SK-N-SH (cell line): ENCODE measurements around the gene TGFBR3. TPM values are rescaled to one million over a fixed set of nuclear protein-coding genes. Genes with fewer than 3 reads are reported as not detected.

Source experiments
- CTCF ChIA-PET: fragments of 300-600, 350-600 bp; formaldehyde crosslinking; extraction: SDS; loops from one replicate; lab custom pipeline; 2021; lab: Yijun Ruan, JAX
- POLR2A ChIA-PET: fragments of 350-600 bp; sonication (Branson Sonifier 250); formaldehyde crosslinking; extraction: SDS; loops from one replicate; lab custom pipeline; 2020; ENCODE audit warnings: antibody characterized with exemption, inconsistent platforms; lab: Yijun Ruan, JAX
- DNase-seq: peaks from one replicate; pipeline ENCODE4 v3.0.0; 2012
- H2AFZ ChIP-seq: fragments of 200-600 bp; sonication (generic); 2 replicates; pipeline ENCODE4 v1.8.1; 2016; ENCODE audit warnings: antibody characterized with exemption, mild to moderate bottlenecking, low read depth
- H3F3A ChIP-seq: fragments of 200-600 bp; sonication (generic); replicated peaks from 2 replicates; pipeline ENCODE3; 2016; ENCODE audit warnings: antibody characterized with exemption, mild to moderate bottlenecking; ENCODE audit not compliant: insufficient read depth
- H3K27ac ChIP-seq, 2 experiments: fragments of 200-500 bp in 1 of 2; fragments of 200-600 bp in 1 of 2; sonication (Bioruptor generic) in 1 of 2; sonication (generic), shearing (Covaris generic) in 1 of 2; 2 replicates each; pipeline versions ENCODE4 v1.5.1 to v1.6.1; 2014 to 2016; ENCODE audit warnings: low read depth in 2 of 2, inconsistent platforms in 1 of 2, low read length in 1 of 2, mild to moderate bottlenecking in 1 of 2, mixed read lengths in 1 of 2
- H3K27me3 ChIP-seq: fragments of 200-600 bp; sonication (generic), shearing (Covaris generic); 2 replicates; pipeline ENCODE4 v1.6.1; 2016; ENCODE audit warnings: mixed run types; ENCODE audit not compliant: insufficient read depth
- H3K36me3 ChIP-seq, 2 experiments: fragments of 200-500 bp in 1 of 2; fragments of 200-600 bp in 1 of 2; sonication (Bioruptor generic) in 1 of 2; sonication (generic) in 1 of 2; replicated peaks in 1 of 2; 2 replicates each; pipeline versions ENCODE3 to v1.5.1; 2014 to 2016; ENCODE audit warnings: low read length in 1 of 2, mild to moderate bottlenecking in 1 of 2; ENCODE audit not compliant: insufficient read depth in 2 of 2, control insufficient read depth in 1 of 2
- H3K4me1 ChIP-seq, 2 experiments: fragments of 200-500 bp in 1 of 2; fragments of 200-600 bp in 1 of 2; sonication (Bioruptor generic) in 1 of 2; sonication (generic), shearing (Covaris generic) in 1 of 2; 2 replicates each; pipeline versions ENCODE4 v1.5.1 to v1.6.1; 2014 to 2016; ENCODE audit warnings: low read depth in 1 of 2, low read length in 1 of 2, mixed run types in 1 of 2; ENCODE audit not compliant: insufficient read depth in 2 of 2, control insufficient read depth in 1 of 2
- H3K4me2 ChIP-seq: fragments of 200-600 bp; sonication (generic), shearing (Covaris generic); 2 replicates; pipeline ENCODE4 v1.6.1; 2017; ENCODE audit warnings: mixed run types
- H3K4me3 ChIP-seq, 2 experiments: fragments of 200-500 bp in 1 of 2; fragments of 200-600 bp in 1 of 2; sonication (Bioruptor generic) in 1 of 2; sonication (generic), shearing (Covaris generic) in 1 of 2; 2 replicates each; pipeline versions ENCODE4 v1.5.1 to v1.8.1; 2014 to 2016; ENCODE audit warnings: low read depth in 2 of 2, inconsistent platforms in 1 of 2, low read length in 1 of 2, mild to moderate bottlenecking in 1 of 2, mixed read lengths in 1 of 2, moderate library complexity in 1 of 2
- H3K79me2 ChIP-seq: fragments of 200-600 bp; sonication (generic); 2 replicates; pipeline ENCODE4 v1.8.1; 2017; ENCODE audit warnings: mild to moderate bottlenecking; ENCODE audit not compliant: insufficient read depth
- H3K9ac ChIP-seq: fragments of 200-600 bp; sonication (generic); 2 replicates; pipeline ENCODE4 v1.6.1; 2017; ENCODE audit warnings: mixed run types
- H3K9me2 ChIP-seq: fragments of 200-600 bp; sonication (generic); 2 replicates; pipeline ENCODE4 v1.6.1; 2017; ENCODE audit warnings: mixed run types
- H3K9me3 ChIP-seq: fragments of 200-600 bp; sonication (generic); 2 replicates; pipeline ENCODE4 v1.6.1; 2017; ENCODE audit warnings: mixed run types, mild to moderate bottlenecking, moderate library complexity
- H4K20me1 ChIP-seq: fragments of 200-600 bp; sonication (generic); 2 replicates; pipeline ENCODE4 v1.6.1; 2017; ENCODE audit warnings: mild to moderate bottlenecking, mixed run types; ENCODE audit not compliant: insufficient read depth
- EP300 ChIP-seq, 2 experiments: IDR thresholded peaks; 2 replicates each; pipeline versions ENCODE4 v1.4.0 to v1.6.1; 2012; ENCODE audit warnings: borderline replicate concordance in 1 of 2, low read depth in 1 of 2, low read length in 1 of 2
- EZH2phosphoT487 ChIP-seq: fragments of 200-600 bp; sonication (generic); IDR thresholded peaks from 2 replicates; pipeline ENCODE4 v1.6.1; 2017; ENCODE audit warnings: low read depth, mixed run types, mild to moderate bottlenecking, antibody characterized with exemption, moderate library complexity, borderline replicate concordance
- FOSL2 ChIP-seq: IDR thresholded peaks from 2 replicates; pipeline ENCODE4 v1.4.0; 2012; ENCODE audit warnings: low read depth, mild to moderate bottlenecking, moderate library complexity, borderline replicate concordance
- GABPA ChIP-seq: IDR thresholded peaks from 2 replicates; pipeline ENCODE4 v1.4.0; 2012; ENCODE audit warnings: low read depth, mild to moderate bottlenecking
- GATA2 ChIP-seq: sonication (generic); formaldehyde crosslinking; IDR thresholded peaks from 2 replicates; pipeline ENCODE4 v1.5.0; 2020; ENCODE audit warnings: mild to moderate bottlenecking, missing genetic modification reagents
- MAX ChIP-seq: IDR thresholded peaks from 2 replicates; pipeline ENCODE4 v1.4.0; 2012; ENCODE audit warnings: low read depth
- MXI1 ChIP-seq: IDR thresholded peaks from 2 replicates; pipeline ENCODE4 v1.6.1; 2012; ENCODE audit warnings: mild to moderate bottlenecking, low read depth, low read length, improper control_type of control experiment
- NFIC ChIP-seq: IDR thresholded peaks from 2 replicates; pipeline ENCODE4 v1.4.0; 2012; ENCODE audit warnings: borderline replicate concordance
- POLR2AphosphoS5 ChIP-seq: IDR thresholded peaks from 2 replicates; pipeline ENCODE4 v1.6.1; 2012; ENCODE audit warnings: low read depth, low read length
- SMC3 ChIP-seq: IDR thresholded peaks from 2 replicates; pipeline ENCODE4 v1.6.1; 2012; ENCODE audit warnings: low read depth, low read length, improper control_type of control experiment
- TCF12 ChIP-seq: IDR thresholded peaks from 2 replicates; pipeline ENCODE4 v1.4.0; 2012
- USF2 ChIP-seq: fragments of 150-350 bp; IDR thresholded peaks from 2 replicates; pipeline ENCODE4 v1.6.1; 2017; ENCODE audit warnings: antibody characterized with exemption, low read length, low read depth, borderline replicate concordance
- YY1 ChIP-seq: IDR thresholded peaks from 2 replicates; pipeline ENCODE4 v1.4.0; 2012; ENCODE audit warnings: low read depth, mild to moderate bottlenecking
- WGBS: methylation state at CpG from one replicate; pipeline ENCODE4 v1.1.6; 2017; ENCODE audit warnings: low lambda C conversion rate; 5-methylcytosine and 5-hydroxymethylcytosine counted together
- polyA plus RNA-seq, 3 experiments: library from polyadenylated mRNA; depleted of rRNA; stranded (reverse); fragments of >200 nt; gene quantifications; 2 replicates each; pipeline ENCODE4 v1.2.3, GENCODE V29; 2012
- TF ChIP-seq, protein P1 (sequence below): IDR thresholded peaks from 2 replicates; pipeline ENCODE4 v1.4.0; 2012; ENCODE audit warnings: low read depth, borderline replicate concordance
- TF ChIP-seq, protein P2 (sequence below): IDR thresholded peaks from 2 replicates; pipeline ENCODE4 v1.4.0; 2012; ENCODE audit warnings: low read depth, borderline replicate concordance
- TF ChIP-seq, protein P3 (sequence below): fragments of 200-600 bp; sonication (generic); IDR thresholded peaks from 2 replicates; pipeline ENCODE4 v1.6.1; 2017; ENCODE audit warnings: antibody characterized with exemption, mild to moderate bottlenecking, moderate library complexity

Gene TGFBR3
- polyA plus RNA-seq, 1 of the 3 experiments (the other 2 are of a cell fraction): 0.07 TPM

GRCh38 chr1:91799863-91800262 is 86.1 kb downstream of the TGFBR3 start (continued):
- TF ChIP-seq, protein P1, sequence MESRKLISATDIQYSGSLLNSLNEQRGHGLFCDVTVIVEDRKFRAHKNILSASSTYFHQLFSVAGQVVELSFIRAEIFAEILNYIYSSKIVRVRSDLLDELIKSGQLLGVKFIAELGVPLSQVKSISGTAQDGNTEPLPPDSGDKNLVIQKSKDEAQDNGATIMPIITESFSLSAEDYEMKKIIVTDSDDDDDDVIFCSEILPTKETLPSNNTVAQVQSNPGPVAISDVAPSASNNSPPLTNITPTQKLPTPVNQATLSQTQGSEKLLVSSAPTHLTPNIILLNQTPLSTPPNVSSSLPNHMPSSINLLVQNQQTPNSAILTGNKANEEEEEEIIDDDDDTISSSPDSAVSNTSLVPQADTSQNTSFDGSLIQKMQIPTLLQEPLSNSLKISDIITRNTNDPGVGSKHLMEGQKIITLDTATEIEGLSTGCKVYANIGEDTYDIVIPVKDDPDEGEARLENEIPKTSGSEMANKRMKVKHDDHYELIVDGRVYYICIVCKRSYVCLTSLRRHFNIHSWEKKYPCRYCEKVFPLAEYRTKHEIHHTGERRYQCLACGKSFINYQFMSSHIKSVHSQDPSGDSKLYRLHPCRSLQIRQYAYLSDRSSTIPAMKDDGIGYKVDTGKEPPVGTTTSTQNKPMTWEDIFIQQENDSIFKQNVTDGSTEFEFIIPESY: no peak
- TF ChIP-seq POLR2AphosphoS5: no peak
- no peak for TF ChIP-seq EP300 (IDR thresholded peaks at IDR 0.05; ENCODE audit: borderline replicate concordance in 1 of 2, low read depth in 1 of 2, low read length in 1 of 2)
- no peak for TF ChIP-seq FOSL2
- TF ChIP-seq MXI1: no peak

DNA sequence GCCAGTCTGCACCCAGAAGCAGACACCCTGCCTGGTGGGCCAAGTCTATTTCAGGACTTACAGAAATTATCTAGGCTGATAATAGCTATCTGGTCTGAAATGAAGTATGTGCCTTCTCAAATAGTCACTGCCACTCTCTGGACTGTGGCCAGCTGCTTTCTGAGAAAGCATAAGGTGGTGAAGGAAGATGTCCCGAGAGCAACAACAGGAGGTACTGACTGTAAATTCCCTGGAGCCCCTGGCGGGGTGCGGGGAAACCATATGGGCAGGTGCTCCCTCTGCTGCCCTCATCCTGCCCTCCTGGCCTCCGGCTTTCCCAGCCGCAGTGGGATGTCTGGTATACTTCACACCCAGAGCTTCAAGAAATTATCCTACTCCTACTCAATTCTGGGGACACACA is 86.8 kb downstream of the TGFBR3 start:
- H3K4me1 ChIP-seq: no peaks in the 10 kb centered on the region
- no peak for DNase-seq
- ChIA-PET CTCF (interaction anchor here (1.1 kb wide), 1 partner anchor 479 kb away, joined by 4 read pairs; no protein-coding TSS in a partner anchor), POLR2A (no interaction called here)
- H3K27ac ChIP-seq: no peak overlapping the region
- H3F3A ChIP-seq: no peaks in the 10 kb centered on the region
- peaks cover 55% of the 10 kb centered on the region; the same call in 1 of the 2 replicates for H3K27me3 ChIP-seq
- no peak overlapping the region for H2AFZ ChIP-seq
- H4K20me1 ChIP-seq: no peaks in the 10 kb centered on the region
- TF ChIP-seq GABPA (no peak), MAX (no peak), YY1 (no peak), GATA2 (CRISPR knock-in tag) (no peak), TCF12 (no peak), SMC3 (no peak), MXI1 (no peak), FOSL2 (no peak), NFIC (no peak), EZH2phosphoT487 (no peak), USF2 (no peak)
- TF ChIP-seq, protein P2, sequence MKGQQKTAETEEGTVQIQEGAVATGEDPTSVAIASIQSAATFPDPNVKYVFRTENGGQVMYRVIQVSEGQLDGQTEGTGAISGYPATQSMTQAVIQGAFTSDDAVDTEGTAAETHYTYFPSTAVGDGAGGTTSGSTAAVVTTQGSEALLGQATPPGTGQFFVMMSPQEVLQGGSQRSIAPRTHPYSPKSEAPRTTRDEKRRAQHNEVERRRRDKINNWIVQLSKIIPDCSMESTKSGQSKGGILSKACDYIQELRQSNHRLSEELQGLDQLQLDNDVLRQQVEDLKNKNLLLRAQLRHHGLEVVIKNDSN: no peak
- TF ChIP-seq, protein P3, sequence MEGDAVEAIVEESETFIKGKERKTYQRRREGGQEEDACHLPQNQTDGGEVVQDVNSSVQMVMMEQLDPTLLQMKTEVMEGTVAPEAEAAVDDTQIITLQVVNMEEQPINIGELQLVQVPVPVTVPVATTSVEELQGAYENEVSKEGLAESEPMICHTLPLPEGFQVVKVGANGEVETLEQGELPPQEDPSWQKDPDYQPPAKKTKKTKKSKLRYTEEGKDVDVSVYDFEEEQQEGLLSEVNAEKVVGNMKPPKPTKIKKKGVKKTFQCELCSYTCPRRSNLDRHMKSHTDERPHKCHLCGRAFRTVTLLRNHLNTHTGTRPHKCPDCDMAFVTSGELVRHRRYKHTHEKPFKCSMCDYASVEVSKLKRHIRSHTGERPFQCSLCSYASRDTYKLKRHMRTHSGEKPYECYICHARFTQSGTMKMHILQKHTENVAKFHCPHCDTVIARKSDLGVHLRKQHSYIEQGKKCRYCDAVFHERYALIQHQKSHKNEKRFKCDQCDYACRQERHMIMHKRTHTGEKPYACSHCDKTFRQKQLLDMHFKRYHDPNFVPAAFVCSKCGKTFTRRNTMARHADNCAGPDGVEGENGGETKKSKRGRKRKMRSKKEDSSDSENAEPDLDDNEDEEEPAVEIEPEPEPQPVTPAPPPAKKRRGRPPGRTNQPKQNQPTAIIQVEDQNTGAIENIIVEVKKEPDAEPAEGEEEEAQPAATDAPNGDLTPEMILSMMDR: no peak
- no peak overlapping the region for H3K4me3 ChIP-seq
- H3K4me2 ChIP-seq: no peak overlapping the region
- H3K9ac ChIP-seq: no peak overlapping the region
- no peaks in the 10 kb centered on the region for H3K79me2 ChIP-seq
- 2% methylated on average over 5 of the region's 5 CpGs for WGBS
- H3K9me3 ChIP-seq: no peaks in the 10 kb centered on the region
- no peaks in the 10 kb centered on the region for H3K36me3 ChIP-seq
- H3K9me2 ChIP-seq: no peaks in the 10 kb centered on the region
